Neural progenitor cell (in vitro differentiated cells): ENCODE results near the gene OPRL1.

Experiments
- CTCF ChIP-seq: fragments of 200-600 bp; sonication (generic); IDR thresholded peaks from 2 replicates; pipeline ENCODE4 v1.5.1; 2017; ENCODE audit warnings: antibody characterized with exemption, mild to moderate bottlenecking
- EZH2 ChIP-seq: fragments of 200-600 bp; sonication (generic); IDR thresholded peaks from 2 replicates; pipeline ENCODE4 v1.6.1; 2017; ENCODE audit warnings: antibody characterized with exemption, mild to moderate bottlenecking, moderate library complexity
- EZH2phosphoT487 ChIP-seq: fragments of 200-600 bp; sonication (generic); IDR thresholded peaks from 2 replicates; pipeline ENCODE4 v1.6.1; 2017; ENCODE audit warnings: antibody characterized with exemption

GRCh38 chr20:64116541-64117431, 36.9 kb downstream of the OPRL1 start:
- TF ChIP-seq EZH2 (no peak), CTCF (no peak), EZH2phosphoT487 (no peak)
